Stimulated activated CD8-positive, alpha-beta memory T cell treated with anti-CD3 and anti-CD28 coated beads, Interleukin-2, amount 100 ng/mL, for 1 hour (primary cell): ENCODE results near the gene MYO10.
"Not testable (repeated sequence)": the region's sequence is repeated elsewhere in the genome, so short reads cannot be mapped to it uniquely, and the experiment has no call there.

Experiments
- DNase-seq, 2 donors: peaks; one replicate each; pipeline ENCODE4 v3.0.0-alpha.2; 2020; ENCODE audit warnings: low read depth in 2 of 2

MYO10 gene

GRCh38 chr5:16886793-16887345 is 49.2 kb downstream of the MYO10 start:
- no peak for DNase-seq

GRCh38 chr5:16886366-16886736 is 49.7 kb downstream of the MYO10 start:
- no peak for DNase-seq

- DNase-seq: no peak
Measured at GRCh38 chr5:16885635-16886365, 50.3 kb downstream of the MYO10 start.

GRCh38 chr5:16884595-16884994 is 51.5 kb downstream of the MYO10 start:
- no peak for DNase-seq

GRCh38 chr5:16883806-16884205 is 52.3 kb downstream of the MYO10 start:
- DNase-seq: no peak

- no peak for DNase-seq
Measured at GRCh38 chr5:16883176-16883575, 52.9 kb downstream of the MYO10 start.

GRCh38 chr5:16881251-16881650 is 54.8 kb downstream of the MYO10 start:
- no peak for DNase-seq

- DNase-seq: no peak
Measured at GRCh38 chr5:16880547-16880946, 55.5 kb downstream of the MYO10 start.

GRCh38 chr5:16879650-16880049 is 56.4 kb downstream of the MYO10 start:
- no peak for DNase-seq

- DNase-seq: no peak
Measured at GRCh38 chr5:16879191-16879590, 56.9 kb downstream of the MYO10 start.

GRCh38 chr5:16877267-16877935 is 58.7 kb downstream of the MYO10 start:
- DNase-seq: no peak

GRCh38 chr5:16874424-16874823 is 61.7 kb downstream of the MYO10 start:
- not testable (repeated sequence) for DNase-seq

- no peak for DNase-seq
Measured at GRCh38 chr5:16871746-16872339, 64.2 kb downstream of the MYO10 start.

GRCh38 chr5:16870878-16871277 is 65.2 kb downstream of the MYO10 start:
- no peak for DNase-seq

- DNase-seq: no peak
Measured at GRCh38 chr5:16869821-16870796, 66.0 kb downstream of the MYO10 start.

- no peak for DNase-seq
Measured at GRCh38 chr5:16867577-16867953, 68.5 kb downstream of the MYO10 start.

- no peak for DNase-seq
Measured at GRCh38 chr5:16866795-16867576, 69.1 kb downstream of the MYO10 start.

- DNase-seq: no peak
Measured at GRCh38 chr5:16866273-16866672, 69.8 kb downstream of the MYO10 start.

GRCh38 chr5:16865151-16865550 is 70.9 kb downstream of the MYO10 start:
- DNase-seq: no peak

- DNase-seq: no peak
Measured at GRCh38 chr5:16864631-16865131, 71.4 kb downstream of the MYO10 start.
